ENCODE data around the gene IGFBP1. TPM values are rescaled to one million over a fixed set of nuclear protein-coding genes. Genes with fewer than 3 reads are reported as not detected.

The IGFBP1 gene
- total RNA-seq: not detected in 2 replicates

GRCh38 chr7:45888185-45888992, at the start of gene IGFBP1:
Gene IGFBP1 (plus strand): TSS chr7:45888488. CDS start chr7:45888653, 165 bp downstream.

DNA sequence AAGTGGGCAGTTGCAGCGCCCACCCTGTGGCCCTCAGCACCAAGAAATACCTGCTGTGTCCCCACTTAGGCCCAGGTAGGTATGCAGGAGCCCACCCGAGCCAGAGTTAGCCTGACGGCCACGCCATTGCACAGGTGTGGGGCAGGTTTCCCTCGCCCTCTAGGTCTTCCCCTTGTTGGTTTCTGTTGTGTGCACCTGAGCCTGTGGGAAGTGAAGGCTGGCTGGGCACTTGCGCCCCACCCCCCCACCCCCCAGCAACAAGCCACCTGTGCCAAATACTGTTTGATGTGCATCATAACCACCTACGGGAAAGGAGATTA, 15.3 kb upstream of the IGFBP1 start, which contains the start of gene CCDC201:
TSS of gene CCDC201 (minus strand) at position 48 of the 320 bp plus-strand sequence. CDS start 75 bp downstream, outside the sequence.

GRCh38 chr7:45920502-45921380, 32.5 kb downstream of the IGFBP1 start, which contains the start of gene IGFBP3:
Gene IGFBP3 (minus strand): TSS chr7:45921272. CDS start chr7:45921140, 132 bp downstream.

Other genes starting within 250 kb of the IGFBP1 start
- gene CCDC201, start 15.4 kb upstream of the IGFBP1 start, total RNA-seq: not detected in 2 replicates
- 34.3 and 660 TPM in 2 replicates for gene IGFBP3, start 32.8 kb downstream of the IGFBP1 start, total RNA-seq

Data from epithelial cell of alveolus of lung (primary cell).